Measurements from ENCODE around the gene ZSWIM4. TPM values are rescaled to one million over a fixed set of nuclear protein-coding genes. Genes with fewer than 3 reads are reported as not detected.

ZSWIM4 gene
- total RNA-seq, 1 donor from 2014 or later = 10.6 TPM

- Histone ChIP-seq H3K27ac (no peak overlapping the region), H3K27me3 (no peaks in the 10 kb centered on the region), H3K9me3 (no peaks in the 10 kb centered on the region), H3K36me3 (peaks cover 8% of the 10 kb centered on the region), H3K4me1 (no peaks in the 10 kb centered on the region), H3K4me3 (no peak overlapping the region)
- no peak for ATAC-seq
- no peak for DNase-seq
- intact Hi-C loops (cut with DNase I) = no loop called here
- no peak for TF ChIP-seq CTCF (IDR thresholded peaks at IDR 0.05)
Measured at GRCh38 chr19:13824703-13825102, 29.5 kb downstream of the ZSWIM4 start.

- ATAC-seq (peak; percentile 56), DNase-seq (no peak)
- H3K9me3 ChIP-seq = no peaks in the 10 kb centered on the region
- no peak overlapping the region for H3K27ac ChIP-seq
- H3K36me3 ChIP-seq = peaks cover 13% of the 10 kb centered on the region
- no peaks in the 10 kb centered on the region for H3K4me1 ChIP-seq
- H3K4me3 ChIP-seq = no peak overlapping the region
- intact Hi-C loops (cut with DNase I) = no loop called here
- no peaks in the 10 kb centered on the region for H3K27me3 ChIP-seq
- TF ChIP-seq CTCF (IDR thresholded peaks at IDR 0.05) = peak; percentile 13
Measured at GRCh38 chr19:13825489-13826441, 30.5 kb downstream of the ZSWIM4 start.

DNA sequence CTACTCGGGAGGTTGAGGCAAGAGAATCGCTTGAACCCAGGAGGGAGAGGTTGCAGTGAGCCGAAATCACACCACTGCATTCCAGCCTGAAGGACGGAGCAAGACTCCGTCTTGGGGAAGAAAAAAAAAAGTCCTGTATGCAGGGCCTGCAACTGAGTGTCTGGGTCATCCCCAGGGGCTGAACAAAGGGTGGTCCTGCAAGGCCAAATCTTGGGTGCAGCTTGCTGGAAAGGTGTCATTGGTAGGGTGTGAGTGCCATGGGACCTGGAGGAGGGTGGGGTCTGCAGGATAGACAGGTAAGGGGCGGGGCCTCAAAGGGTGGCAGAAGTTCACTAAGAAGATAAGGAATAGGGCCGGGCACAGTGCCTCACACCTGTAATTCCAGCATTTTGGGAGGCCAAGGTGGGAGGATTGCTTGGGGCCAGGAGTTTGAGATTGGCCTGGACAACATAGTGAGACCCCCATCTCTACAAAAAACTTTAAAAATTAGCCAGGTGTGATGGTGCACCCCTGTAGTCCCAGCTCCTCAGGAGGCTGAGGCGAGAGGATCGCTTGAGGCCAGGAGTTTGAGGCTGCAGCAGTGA, 31.5 kb downstream of the ZSWIM4 start:
- TF ChIP-seq CTCF (IDR thresholded peaks at IDR 0.05) = no peak
- peaks cover 9% of the 10 kb centered on the region for H3K36me3 ChIP-seq
- no peaks in the 10 kb centered on the region for H3K4me1 ChIP-seq
- no peaks in the 10 kb centered on the region for H3K9me3 ChIP-seq
- no peaks in the 10 kb centered on the region for H3K27me3 ChIP-seq
- no peak for DNase-seq
- intact Hi-C loops (cut with DNase I) = no loop called here
- H3K4me3 ChIP-seq = no peak overlapping the region
- no peak overlapping the region for H3K27ac ChIP-seq
- ATAC-seq = no peak

DNA sequence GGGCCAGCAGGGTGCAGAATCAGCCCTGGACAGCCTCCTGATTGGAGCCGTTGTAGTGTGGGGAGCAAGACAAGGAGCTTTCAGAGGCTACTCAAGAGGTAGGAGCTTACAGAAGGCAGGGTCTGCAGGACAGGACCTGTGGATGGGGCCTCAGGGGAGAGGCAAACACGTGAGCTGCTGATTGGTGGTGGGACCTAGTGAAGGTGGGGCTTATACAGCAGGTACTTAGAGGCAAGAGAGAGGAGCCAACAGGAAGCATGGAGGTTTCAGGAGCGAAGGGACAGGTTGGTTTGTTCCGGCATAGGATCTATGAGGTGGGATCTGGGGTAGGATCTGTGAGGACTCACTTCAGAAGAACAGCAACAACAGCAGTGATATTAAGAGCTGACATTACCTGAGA, 32.4 kb downstream of the ZSWIM4 start:
- intact Hi-C loops (cut with DNase I) = no loop called here
- no peak for TF ChIP-seq CTCF (IDR thresholded peaks at IDR 0.05)
- Histone ChIP-seq H3K36me3 (peaks cover 9% of the 10 kb centered on the region), H3K27me3 (no peaks in the 10 kb centered on the region), H3K27ac (no peak overlapping the region), H3K4me3 (no peak overlapping the region), H3K9me3 (no peaks in the 10 kb centered on the region), H3K4me1 (no peaks in the 10 kb centered on the region)
- ATAC-seq (no peak), DNase-seq (no peak)

DNA sequence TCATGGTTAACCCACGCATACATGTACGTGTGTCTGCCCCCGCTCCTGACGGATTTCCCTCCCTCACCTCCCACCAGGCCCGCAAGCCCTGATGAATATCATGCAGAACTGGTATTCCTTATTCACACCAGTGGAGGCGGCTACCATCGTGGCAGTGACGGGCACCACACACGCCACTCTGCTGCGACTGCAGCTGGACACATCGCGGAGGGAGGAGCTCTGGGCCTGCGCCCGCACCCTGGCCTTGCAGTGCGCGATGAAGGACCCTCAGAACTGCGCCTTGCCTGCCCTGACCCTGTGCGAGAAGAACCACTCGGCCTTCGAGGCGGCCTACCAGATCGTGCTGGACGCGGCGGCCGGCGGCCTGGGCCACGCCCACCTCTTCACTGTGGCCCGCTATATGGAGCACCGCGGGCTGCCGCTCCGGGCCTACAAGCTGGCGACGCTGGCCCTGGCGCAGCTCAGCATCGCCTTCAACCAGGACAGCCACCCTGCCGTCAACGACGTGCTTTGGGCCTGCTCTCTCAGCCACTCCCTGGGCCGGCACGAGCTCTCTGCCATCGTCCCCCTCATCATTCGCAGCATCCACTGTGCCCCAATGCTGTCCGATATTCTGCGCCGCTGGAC, 35.0 kb downstream of the ZSWIM4 start:
- intact Hi-C loops (cut with DNase I) = loop anchor here (5.0 kb wide), 1 partner anchor 33 kb away; the partner anchor contains the start of gene ZSWIM4
- ATAC-seq = no peak
- Histone ChIP-seq H3K36me3 (peaks cover 25% of the 10 kb centered on the region), H3K27ac (no peak overlapping the region), H3K4me1 (peaks cover 20% of the 10 kb centered on the region), H3K4me3 (no peak overlapping the region), H3K9me3 (no peaks in the 10 kb centered on the region), H3K27me3 (no peaks in the 10 kb centered on the region)
- no peak for TF ChIP-seq CTCF (IDR thresholded peaks at IDR 0.05)
- DNase-seq = no peak

All from upper lobe of right lung (tissue), 1 donor.